ENCODE data around the gene ROR2.
"Not testable (repeated sequence)": the region's sequence is repeated elsewhere in the genome, so short reads cannot be mapped to it uniquely, and the experiment has no call there.

ROR2 gene

DNA sequence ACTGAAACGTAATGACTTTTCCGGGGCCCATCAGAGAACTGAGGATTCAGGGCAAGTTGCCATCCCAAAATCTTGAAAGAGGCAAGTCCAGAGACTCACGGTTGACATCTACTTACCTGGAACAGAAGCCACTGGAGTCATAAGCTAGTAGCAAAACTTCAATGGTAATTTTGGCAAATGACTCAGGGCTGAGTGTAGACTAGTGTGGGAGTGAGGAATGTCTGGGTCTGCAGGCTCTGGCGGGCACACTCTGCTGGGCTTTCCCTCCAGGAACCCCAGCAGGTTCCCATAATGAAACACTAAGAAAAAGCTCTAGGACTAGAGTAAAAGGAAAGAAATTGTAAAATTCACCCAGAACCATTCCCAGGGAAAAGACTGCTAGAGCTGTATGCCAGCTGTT lies 403.5 kb downstream of the ROR2 start:
- DNase-seq, result no peak

DNA sequence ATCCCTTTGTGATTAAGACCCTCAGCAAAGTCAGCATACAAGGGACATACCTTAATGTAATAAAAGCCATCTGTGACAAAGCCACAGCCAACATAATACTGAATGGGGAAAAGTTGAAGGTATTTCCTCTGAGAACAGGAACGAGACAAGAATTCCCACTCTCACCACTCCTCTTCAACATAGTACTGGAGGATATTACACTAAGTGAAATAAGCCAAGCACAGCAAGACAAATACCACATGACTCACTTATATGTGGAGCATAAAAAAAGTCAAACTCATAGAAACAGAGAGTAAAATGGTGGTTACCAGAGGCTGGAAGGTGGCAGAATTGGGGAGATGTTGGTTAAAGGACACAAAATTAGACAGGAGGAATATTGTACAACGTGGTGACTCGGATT lies 408.3 kb downstream of the ROR2 start:
- DNase-seq, result no peak

DNA sequence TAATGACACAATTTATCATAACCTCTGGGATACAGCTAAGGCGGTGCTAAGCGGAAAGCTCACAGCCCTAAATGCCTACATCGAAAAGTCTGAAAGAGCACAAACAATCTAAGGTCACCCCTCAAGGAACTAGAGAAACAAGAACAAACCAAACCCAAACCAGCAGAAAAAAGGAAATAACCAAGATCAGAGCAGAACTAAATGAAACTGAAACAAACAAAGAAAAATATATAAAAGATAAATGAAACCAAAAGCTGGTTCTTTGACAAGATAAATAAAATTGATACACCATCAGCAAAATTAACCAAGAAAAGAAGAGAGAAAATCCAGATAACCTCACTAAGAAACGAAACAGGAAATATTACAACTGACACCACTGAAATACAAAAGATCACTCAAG lies 409.5 kb downstream of the ROR2 start:
- DNase-seq, result not testable (repeated sequence)

DNA sequence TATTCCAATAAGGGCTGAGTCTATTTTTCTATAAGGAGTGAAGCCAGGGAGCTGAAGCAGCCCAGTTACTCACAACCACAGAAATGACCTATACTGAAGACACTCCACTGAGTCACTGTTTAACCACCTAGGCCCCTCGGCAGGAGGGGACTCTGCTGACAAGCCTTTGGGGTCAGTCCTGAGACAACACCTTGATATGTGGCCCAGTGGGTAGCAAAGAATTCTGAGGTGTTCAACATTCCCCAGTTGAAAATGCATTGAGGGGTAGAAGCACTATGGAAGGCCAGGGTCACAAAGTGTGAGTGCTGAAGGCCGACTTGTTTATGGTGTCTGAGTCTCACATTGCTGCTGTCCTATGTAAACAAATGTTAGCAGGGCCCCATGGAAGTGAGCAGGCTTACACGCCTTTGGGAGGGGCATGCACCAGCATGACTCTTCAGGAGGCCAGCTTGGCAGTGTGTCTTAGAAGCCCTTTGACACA lies 413.8 kb downstream of the ROR2 start:
- no peak for DNase-seq

DNA sequence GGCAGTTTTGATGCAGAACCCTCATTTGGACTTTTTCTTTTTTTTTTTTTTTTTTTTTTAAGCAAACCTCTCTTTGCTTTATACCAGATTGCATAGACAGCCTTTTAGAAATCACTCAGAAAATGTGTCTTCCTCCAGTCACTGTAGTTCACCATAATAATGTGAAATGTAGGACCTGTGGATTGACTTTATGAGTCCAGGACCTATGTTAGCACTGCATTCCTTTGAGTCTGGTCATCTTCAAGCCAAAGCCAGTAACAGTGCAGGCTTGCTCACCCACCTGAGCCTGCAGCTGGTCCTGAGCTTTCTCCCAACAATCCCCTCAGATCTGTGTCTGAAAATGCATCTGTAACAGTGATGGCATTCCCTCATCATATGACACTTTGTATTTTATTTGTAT lies 415.7 kb downstream of the ROR2 start:
- DNase-seq, result no peak

DNA sequence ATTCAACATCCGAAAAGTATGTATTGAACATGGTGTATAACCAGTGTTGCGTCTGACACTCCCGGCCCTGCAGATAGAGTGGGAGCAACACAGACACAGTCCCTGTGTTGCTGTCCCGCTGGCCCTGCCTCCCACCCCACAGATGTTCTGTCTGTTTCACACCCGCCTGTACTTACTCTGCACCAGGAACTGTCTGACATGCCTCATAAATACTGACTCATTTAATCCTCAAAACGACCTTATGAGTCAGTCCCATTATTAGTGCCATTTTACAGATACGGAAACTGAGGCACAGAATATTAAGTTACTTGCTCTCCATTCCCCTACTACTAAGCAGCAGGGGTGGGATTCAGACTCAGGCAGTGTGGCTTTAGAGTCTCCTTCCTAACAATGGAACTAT lies 416.6 kb downstream of the ROR2 start:
- DNase-seq, result no peak

DNA sequence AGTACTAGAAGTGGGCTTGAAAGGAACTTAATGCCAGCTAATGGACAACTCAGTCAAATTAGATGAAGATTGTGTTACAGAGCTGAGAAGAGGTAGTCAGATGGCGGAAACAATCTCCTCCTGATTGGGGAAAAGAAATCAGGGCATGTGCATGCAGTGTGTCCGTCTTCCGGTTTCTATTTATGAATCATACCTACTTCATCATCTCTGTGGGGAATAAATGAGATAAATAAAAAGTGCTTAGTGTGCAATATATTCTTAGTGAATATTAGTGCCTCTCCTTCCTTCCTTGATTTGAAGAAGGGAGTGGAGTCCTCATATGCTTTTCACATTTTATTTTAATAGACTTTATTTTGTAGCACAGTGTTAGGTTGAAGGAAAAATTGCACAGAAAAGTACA lies 417.7 kb downstream of the ROR2 start:
- no peak for DNase-seq

DNA sequence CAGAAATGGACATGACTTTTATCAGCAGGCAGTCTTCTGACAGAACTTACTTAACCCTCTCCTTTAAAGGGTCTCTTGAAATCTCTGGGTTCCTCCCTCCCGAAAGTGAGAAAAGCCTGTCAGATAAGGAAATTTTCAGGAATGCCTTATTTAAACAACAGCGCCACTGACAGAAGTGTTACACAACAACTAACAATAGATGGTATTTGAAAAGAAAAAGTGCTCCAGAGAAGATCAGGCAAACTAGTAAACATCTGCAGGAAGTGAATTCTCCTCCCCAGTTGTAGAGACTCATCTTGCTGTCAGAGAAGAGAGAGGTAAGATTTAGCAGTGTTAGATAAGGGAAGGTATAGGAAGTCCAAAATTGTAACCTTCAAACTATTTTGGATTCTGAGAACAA lies 419.2 kb downstream of the ROR2 start:
- no peak for DNase-seq

DNA sequence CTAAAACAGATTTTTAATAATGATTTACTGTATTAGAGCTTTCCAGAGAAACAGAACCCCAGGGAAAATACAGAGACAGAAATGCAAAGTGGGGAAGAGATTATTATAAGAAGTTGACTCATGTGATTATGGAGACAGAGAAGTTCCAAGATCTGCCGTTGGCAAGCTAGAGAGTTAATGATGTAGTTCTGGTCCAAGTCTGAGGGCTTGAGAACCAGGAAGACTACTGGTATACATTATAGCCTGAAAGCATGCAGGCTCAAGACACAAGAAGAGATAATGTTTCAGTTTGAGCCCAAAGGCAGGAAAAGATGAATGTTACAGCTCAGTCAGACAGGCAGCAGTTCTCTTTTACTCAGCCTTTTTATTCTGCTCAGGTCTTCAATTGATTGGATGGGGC lies 427.5 kb downstream of the ROR2 start:
- no peak for DNase-seq

DNA sequence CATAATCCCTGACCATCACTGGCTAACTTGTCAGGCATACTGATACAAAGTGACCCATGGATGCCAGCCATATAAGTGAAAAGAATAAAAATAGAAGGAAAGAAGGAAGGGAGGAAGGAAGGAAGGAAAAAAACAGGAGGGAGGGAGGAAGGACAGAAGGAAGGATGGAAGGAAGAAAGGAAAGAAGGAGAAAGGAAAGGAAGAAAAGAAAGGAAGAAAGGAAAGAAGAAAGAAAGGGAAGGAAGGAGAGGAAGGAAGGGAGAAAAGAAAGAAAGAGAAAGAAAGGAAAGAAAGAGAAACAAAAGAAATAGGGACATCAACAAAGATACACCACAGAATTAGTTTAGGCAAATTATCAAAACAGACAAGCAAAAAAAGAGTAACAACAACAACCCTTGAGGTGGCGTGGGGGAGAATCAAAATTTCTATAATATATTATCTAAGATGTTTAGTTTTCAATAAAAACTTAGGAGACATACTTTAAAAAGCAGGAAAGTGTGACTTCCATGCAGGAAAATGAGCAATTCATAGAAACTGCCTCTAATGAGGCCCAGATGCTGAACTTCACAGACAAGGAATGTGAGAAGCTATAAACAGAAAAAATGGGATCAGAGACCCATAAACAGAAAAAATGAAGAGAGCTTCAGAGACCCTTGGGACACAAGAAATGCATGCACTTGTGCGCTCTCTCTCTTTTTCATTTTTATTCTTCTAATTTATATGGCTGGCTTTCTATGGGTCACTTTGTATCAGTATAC lies 430.3 kb downstream of the ROR2 start:
- DNase-seq, result no peak

DNA sequence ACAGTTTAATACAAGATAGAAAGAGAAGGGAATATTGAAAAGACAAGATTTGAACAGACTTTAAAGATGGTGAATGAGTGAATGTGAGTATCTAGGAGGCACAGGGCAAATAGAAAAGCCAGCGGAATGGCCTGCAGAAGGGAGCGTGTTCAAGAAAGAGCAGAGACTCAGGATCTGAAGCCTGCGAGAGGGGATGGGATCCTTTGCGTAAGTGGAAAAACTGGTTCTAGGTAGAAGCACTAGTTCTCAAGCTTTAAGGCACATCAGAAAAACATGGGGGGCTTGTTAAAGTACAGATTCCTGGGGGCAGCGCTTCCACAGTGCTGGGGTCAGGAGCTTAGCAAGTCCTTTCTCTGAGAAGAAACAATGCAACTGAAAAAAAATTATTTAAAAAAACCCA lies 431.6 kb downstream of the ROR2 start:
- DNase-seq, result no peak

DNA sequence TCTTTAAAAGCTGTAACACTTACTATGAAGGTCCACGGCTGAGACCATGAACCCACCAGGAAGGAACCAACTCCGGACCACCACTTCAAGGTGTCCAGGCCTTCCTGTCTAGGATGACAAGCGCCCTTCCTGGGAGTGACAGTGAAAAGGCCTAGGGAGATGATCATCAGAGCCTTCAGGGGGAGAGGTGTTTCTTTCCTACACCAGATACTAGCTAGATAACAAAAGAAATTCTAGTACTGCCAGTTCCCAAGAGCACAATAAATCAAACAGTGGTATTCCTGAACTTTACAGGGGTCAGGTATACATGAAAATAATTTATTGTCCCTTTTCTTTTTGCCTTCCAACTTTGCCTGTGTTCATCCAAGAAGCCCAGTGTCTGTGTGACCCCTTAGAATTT lies 432.2 kb downstream of the ROR2 start:
- no peak for DNase-seq

DNA sequence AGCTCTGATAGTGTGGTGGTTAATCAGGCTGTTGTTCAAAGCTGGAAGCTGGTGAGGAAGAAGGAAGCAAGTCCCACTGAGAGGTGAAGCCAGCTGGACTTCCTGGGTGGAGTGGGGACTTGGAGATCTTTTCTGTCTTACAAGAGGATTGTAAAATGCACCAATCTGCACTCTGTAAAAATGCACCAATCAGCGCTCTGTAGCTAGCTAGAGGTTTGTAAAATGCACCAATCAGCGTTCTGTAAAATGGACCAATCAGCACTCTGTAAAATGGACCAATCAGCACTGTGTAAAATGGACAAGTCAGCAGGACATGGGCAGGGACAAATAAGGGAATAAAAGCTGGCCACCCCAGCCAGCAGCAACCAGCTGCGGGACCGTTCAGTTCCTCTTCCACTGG lies 432.7 kb downstream of the ROR2 start:
- not testable (repeated sequence) for DNase-seq

DNA sequence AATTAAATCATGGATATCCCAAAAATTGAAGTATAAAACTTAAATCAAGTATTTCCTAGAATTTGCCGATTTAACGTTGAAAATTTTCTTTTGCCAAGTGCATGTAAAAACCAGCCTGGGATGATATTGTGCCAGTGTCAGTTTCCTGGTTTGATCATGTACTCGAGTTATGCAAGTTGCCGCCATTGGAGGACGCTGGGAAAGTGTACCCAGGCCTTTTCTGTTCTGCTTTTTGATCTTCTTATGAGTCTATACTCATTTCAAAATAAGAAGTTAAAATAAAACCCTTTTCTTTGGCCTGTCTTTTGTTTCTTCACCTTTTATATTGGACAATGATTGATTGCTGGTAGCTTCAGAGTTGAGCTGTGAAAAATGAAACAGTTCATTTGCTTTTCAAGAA lies 433.3 kb downstream of the ROR2 start:
- no peak for DNase-seq

DNA sequence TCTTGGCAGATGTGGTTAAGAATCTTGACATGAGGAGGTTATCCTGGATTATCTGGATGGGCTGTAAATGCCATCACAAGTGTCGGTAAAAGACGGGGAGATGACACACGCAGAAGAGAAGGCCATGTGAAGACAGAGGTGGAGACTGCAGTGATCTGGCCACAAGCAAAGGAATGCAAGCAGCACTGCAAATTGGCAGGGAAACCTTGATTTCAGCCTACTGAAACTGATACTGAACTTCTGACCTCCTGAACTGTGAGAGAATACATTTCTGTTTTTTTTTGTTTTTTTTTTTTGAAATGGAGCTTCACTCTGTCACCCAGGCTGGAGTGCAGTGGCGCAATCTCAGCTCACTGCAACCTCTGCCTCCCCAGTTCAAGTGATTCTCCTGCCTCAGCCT lies 433.9 kb downstream of the ROR2 start:
- DNase-seq, result no peak

DNA sequence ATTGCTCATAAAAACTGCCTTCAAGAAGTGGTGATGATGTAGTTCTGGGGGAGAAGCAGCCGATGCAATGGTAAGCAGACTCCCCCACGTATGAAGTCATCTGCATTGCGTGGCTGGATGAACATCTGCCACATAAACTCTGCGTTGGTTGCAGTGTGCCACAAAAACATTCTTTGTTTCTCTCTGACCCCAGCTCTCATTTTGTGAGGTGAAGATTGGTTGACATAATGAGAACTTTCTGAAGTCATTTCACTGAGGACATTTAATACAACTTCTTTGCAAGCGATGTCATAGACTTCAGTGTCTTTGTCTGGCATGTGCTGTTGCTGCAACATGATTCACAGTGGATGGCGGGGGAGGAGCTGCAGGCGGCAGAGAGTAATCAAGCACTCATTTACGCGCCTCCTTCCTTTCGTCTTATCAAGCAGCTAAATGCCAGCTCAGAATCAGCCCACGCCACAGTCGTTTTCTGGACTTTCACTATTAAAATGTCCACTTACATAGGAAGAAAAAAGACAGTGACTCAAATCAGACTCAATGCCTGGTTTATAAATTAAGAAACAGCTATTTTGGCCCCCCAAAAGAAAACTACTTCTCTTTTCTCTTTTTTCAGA lies 434.8 kb downstream of the ROR2 start:
- DNase-seq, result no peak

All from CD4-positive, alpha-beta T cell treated with Interleukin-6 for 4 hours (primary cell).